GM12872 (cell line): Measurements from ENCODE around the gene SYT17.

Experiments used
- TF ChIP-seq, protein P1 (sequence below): IDR thresholded peaks from 3 replicates; pipeline ENCODE4 v1.5.1; 2011; ENCODE audit warnings: low read depth, mild to moderate bottlenecking, low read length, moderate library complexity; ENCODE audit not compliant: insufficient read depth

The SYT17 gene

GRCh38 chr16:19307587-19308241 is 139.7 kb downstream of the SYT17 start:
- TF ChIP-seq, protein P1, sequence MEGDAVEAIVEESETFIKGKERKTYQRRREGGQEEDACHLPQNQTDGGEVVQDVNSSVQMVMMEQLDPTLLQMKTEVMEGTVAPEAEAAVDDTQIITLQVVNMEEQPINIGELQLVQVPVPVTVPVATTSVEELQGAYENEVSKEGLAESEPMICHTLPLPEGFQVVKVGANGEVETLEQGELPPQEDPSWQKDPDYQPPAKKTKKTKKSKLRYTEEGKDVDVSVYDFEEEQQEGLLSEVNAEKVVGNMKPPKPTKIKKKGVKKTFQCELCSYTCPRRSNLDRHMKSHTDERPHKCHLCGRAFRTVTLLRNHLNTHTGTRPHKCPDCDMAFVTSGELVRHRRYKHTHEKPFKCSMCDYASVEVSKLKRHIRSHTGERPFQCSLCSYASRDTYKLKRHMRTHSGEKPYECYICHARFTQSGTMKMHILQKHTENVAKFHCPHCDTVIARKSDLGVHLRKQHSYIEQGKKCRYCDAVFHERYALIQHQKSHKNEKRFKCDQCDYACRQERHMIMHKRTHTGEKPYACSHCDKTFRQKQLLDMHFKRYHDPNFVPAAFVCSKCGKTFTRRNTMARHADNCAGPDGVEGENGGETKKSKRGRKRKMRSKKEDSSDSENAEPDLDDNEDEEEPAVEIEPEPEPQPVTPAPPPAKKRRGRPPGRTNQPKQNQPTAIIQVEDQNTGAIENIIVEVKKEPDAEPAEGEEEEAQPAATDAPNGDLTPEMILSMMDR: no peak

GRCh38 chr16:19308392-19308791 is 140.4 kb downstream of the SYT17 start:
- TF ChIP-seq, protein P1: no peak

DNA sequence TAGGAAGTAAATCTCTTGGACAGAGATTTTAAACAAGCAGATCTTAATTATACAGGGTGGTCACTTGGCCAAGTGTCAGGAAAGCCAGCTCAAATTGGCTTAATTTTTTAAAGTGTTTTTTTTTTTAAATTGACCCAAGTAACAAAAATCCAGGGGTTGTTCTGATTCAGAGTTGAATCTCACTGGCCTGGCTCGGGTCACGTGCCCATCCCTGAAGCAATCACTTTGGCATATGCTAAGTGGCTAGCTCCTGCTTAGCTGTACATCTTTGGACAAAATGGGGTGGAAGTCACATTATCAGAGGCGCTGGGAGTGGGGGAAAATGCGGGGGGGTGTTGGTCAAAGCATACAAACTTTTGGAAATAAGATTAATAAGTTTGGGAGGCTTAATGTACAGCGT is 141.1 kb downstream of the SYT17 start:
- TF ChIP-seq, protein P1: no peak

GRCh38 chr16:19314718-19315425 is 146.8 kb downstream of the SYT17 start:
- TF ChIP-seq, protein P1: no peak

GRCh38 chr16:19315889-19316433 is 147.9 kb downstream of the SYT17 start:
- TF ChIP-seq, protein P1: no peak

DNA sequence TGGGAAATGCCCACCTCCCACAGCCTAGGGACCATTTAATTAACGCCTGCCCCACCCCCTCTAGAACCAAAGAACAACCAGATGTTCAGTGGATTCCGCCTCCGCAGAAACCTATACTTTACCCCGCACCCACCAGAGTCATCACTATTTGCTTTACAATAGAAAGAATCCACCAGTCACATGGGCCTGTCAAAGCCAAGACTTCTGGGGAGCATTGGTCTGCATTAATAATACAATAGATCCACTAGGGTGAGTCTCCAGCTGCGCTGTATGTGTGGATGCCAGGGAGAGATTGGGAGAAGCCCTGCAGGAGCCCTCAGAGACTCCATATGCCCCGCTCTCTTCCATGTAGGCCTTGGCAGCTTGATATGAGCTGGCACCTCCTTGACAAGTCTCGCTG is 148.8 kb downstream of the SYT17 start:
- TF ChIP-seq, protein P1: no peak
